GM12801 (cell line): ENCODE measurements around the gene NLGN1.

Experiments
- TF ChIP-seq, protein P1 (sequence below): IDR thresholded peaks from one replicate; pipeline ENCODE4 v1.5.1; 2011; ENCODE audit warnings: control low read depth; ENCODE audit not compliant: insufficient read length; ENCODE audit errors: extremely low read depth

The NLGN1 gene

DNA sequence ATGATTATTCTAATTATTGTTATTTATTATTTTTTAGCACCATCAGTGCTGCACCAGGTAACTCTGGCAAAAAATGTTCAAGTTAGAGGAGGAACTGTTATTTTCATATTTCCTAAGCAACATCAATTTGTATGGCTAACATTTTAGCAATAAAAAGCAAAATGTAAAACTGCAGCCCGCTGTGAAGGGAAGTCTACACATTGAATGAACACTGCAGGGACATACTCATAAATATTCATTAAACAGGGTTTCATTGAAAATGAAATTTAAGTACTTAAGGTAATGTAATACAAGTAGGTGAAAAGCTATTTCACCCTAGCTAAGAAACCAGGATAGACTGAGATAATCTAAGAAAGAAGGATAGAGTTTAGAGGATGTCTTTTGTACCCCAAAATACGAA is 532.7 kb downstream of the NLGN1 start:
- TF ChIP-seq, protein P1, sequence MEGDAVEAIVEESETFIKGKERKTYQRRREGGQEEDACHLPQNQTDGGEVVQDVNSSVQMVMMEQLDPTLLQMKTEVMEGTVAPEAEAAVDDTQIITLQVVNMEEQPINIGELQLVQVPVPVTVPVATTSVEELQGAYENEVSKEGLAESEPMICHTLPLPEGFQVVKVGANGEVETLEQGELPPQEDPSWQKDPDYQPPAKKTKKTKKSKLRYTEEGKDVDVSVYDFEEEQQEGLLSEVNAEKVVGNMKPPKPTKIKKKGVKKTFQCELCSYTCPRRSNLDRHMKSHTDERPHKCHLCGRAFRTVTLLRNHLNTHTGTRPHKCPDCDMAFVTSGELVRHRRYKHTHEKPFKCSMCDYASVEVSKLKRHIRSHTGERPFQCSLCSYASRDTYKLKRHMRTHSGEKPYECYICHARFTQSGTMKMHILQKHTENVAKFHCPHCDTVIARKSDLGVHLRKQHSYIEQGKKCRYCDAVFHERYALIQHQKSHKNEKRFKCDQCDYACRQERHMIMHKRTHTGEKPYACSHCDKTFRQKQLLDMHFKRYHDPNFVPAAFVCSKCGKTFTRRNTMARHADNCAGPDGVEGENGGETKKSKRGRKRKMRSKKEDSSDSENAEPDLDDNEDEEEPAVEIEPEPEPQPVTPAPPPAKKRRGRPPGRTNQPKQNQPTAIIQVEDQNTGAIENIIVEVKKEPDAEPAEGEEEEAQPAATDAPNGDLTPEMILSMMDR: no peak

DNA sequence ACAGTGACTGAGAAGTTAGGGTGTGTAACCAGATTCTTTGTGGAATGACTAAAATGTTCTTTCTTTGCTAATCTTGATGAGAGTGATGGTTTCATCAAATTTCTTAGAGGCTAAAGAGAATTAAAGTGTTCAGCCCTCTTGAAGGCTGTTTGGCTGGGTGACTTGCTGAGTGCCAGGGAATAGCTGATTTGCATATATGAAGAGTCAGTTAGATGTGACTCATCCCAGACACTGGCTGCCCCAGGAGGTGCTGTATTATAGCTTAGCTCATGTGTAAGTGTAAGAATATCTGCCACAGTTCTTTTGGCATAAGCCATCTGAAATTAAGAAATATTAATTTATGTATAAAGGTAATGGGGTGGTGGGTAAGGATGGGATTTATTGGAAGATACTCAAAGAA is 535.1 kb downstream of the NLGN1 start:
- TF ChIP-seq, protein P1: no peak

DNA sequence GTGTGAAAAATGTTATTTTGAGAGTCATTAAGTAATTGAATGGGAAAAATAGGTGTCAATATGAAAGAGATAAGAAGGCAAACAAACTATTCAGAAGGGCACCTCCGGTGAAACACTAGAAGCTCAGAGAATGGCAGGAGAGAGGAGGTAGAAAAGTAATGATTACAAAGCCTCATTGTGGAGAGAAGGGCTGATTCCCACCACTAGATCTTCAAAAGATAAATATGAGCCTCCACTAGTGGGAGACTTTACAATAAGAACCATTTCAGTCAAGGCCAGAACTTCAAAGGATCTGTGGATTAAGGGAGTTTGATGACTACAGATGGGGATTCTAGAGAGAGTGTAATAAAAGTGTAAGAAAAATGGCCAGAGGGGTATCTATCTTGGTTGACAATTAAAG is 535.6 kb downstream of the NLGN1 start:
- TF ChIP-seq, protein P1: no peak

- TF ChIP-seq, protein P1: no peak
Observed at GRCh38 chr3:173936316-173936715, 538.8 kb downstream of the NLGN1 start.

DNA sequence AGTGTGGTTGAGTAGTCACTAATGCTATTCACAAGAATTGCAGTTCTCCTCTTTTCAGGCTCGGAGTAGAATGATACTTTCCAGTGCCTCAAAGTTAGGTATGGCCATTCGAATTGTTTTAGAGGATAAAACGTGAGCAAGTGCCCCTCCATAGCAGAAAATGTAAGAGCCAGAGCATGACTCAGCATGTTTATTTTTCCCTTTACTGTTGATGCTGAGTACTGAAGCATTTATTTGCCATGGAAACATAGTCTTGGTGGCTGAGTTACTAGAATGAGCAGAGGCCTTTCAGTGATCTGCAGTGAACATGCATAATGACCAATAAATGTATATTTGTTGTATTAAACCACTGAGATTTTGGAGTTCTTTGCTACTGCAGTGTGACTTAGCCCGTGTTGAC is 540.6 kb downstream of the NLGN1 start:
- TF ChIP-seq, protein P1: no peak

GRCh38 chr3:173938616-173939015 is 541.1 kb downstream of the NLGN1 start:
- TF ChIP-seq, protein P1: no peak

- TF ChIP-seq, protein P1: no peak
Observed at GRCh38 chr3:173939331-173939730, 541.8 kb downstream of the NLGN1 start.

DNA sequence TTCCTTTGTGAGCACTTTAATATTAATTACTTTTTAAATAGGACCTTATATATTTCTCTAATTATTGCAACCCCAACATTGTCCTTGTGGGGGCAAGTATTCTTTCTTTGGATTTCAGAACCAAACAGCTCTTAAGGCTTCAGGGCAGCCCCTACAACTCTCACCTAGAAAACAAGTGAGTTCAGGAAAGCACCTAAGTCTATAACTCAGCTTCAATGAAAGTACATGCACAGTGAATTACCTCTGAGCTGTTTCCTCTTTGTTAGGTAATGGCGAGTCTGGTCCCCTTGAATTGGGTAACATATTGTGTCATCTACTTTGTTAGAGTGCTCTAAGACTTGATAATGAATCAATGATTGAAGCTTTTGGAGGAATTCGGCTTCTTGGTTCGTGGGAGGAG is 545.7 kb downstream of the NLGN1 start:
- TF ChIP-seq, protein P1: no peak
